Measurements from ENCODE around the gene PLEKHO1.
"Not testable (repeated sequence)": the region's sequence is repeated elsewhere in the genome, so short reads cannot be mapped to it uniquely, and the experiment has no call there.

The PLEKHO1 gene

GRCh38 chr1:150176593-150176992 is 26.9 kb downstream of the PLEKHO1 start:
- no peak for DNase-seq

GRCh38 chr1:150178548-150178947 is 28.8 kb downstream of the PLEKHO1 start:
- no peak for DNase-seq

GRCh38 chr1:150179867-150180266 is 30.2 kb downstream of the PLEKHO1 start:
- no peak for DNase-seq

GRCh38 chr1:150180474-150180873 is 30.8 kb downstream of the PLEKHO1 start:
- no peak for DNase-seq

- no peak for DNase-seq
Measured at GRCh38 chr1:150182247-150182646, 32.5 kb downstream of the PLEKHO1 start.

GRCh38 chr1:150183061-150183460 is 33.3 kb downstream of the PLEKHO1 start:
- no peak for DNase-seq

- no peak for DNase-seq
Measured at GRCh38 chr1:150185481-150185880, 35.8 kb downstream of the PLEKHO1 start.

- DNase-seq: not testable (repeated sequence)
Measured at GRCh38 chr1:150186438-150186788, 36.7 kb downstream of the PLEKHO1 start.

GRCh38 chr1:150186789-150187559 is 37.3 kb downstream of the PLEKHO1 start:
- peak; percentile 64 for DNase-seq

- no peak for DNase-seq
Measured at GRCh38 chr1:150187560-150187931, 37.8 kb downstream of the PLEKHO1 start.

- peak; percentile 87 for DNase-seq
Measured at GRCh38 chr1:150192012-150192411, 42.3 kb downstream of the PLEKHO1 start.

GRCh38 chr1:150194381-150195031 is 44.8 kb downstream of the PLEKHO1 start:
- DNase-seq: peak; percentile 63

- DNase-seq: no peak
Measured at GRCh38 chr1:150196417-150196816, 46.7 kb downstream of the PLEKHO1 start.

- no peak for DNase-seq
Measured at GRCh38 chr1:150207281-150207971, 57.7 kb downstream of the PLEKHO1 start.

GRCh38 chr1:150208460-150208859 is 58.7 kb downstream of the PLEKHO1 start:
- DNase-seq: not testable (repeated sequence)
